Activated CD4-positive, alpha-beta memory T cell treated with anti-CD3 and anti-CD28 coated beads for 36 hours (primary cell): Measurements from ENCODE around the gene HS3ST4. TPM values are rescaled to one million over a fixed set of nuclear protein-coding genes. Genes with fewer than 3 reads are reported as not detected.

Experiments
- CTCF ChIA-PET: fragments of 350-600 bp; sonication (Branson Sonifier 250); formaldehyde crosslinking; loops from one replicate; lab custom pipeline; 2021; ENCODE audit warnings: antibody characterized with exemption, inconsistent platforms; lab: Charles Lee
- POLR2A ChIA-PET: fragments of 350-600 bp; sonication (Branson Sonifier 250); formaldehyde crosslinking; loops from one replicate; lab custom pipeline; 2021; ENCODE audit warnings: antibody characterized with exemption; lab: Charles Lee
- DNase-seq: peaks from one replicate; pipeline ENCODE4 v3.0.0-alpha.2; 2020
- H3K27ac Mint-ChIP-seq: one replicate; pipeline ENCODE4 v1.8.0; 2021; ENCODE audit warnings: mixed read lengths
- H3K27me3 Mint-ChIP-seq: one replicate; pipeline ENCODE4 v1.8.0; 2021; ENCODE audit warnings: mixed read lengths
- H3K36me3 Mint-ChIP-seq: one replicate; pipeline ENCODE4 v1.8.0; 2021; ENCODE audit warnings: mixed read lengths
- H3K4me1 Mint-ChIP-seq: one replicate; pipeline ENCODE4 v1.8.0; 2021; ENCODE audit warnings: low read depth, mixed read lengths
- H3K4me3 Mint-ChIP-seq: one replicate; pipeline ENCODE4 v1.8.0; 2021; ENCODE audit warnings: mild to moderate bottlenecking, mixed read lengths
- H3K9me3 Mint-ChIP-seq: one replicate; pipeline ENCODE4 v1.8.0; 2021; ENCODE audit warnings: mixed read lengths
- intact Hi-C: fragments of 100-400 bp; cut with micrococcal nuclease; formaldehyde crosslinking; loops from one replicate; pipeline ENCODE4 v1.15.1; 2023
- microRNA-seq: library from miRNA; unstranded; fragments of <30 nt; microRNA quantifications from one replicate; pipeline ENCODE4 v1.2.0, GENCODE V29; 2022; ENCODE audit warnings: borderline number of aligned reads, borderline microRNAs expressed, borderline replicate concordance
- total RNA-seq, 2 experiments: library from RNA; stranded (reverse); gene quantifications; one replicate each; pipeline ENCODE4 v1.2.3, GENCODE V29; 2021

HS3ST4 gene
- total RNA-seq, 2 experiments from 2014 or later = not detected

- POLR2A ChIA-PET = no interaction called here
- CTCF ChIA-PET = no interaction called here
Measured at GRCh38 chr16:26158142-26158759, 466.5 kb downstream of the HS3ST4 start.

GRCh38 chr16:26161461-26162180 is 469.9 kb downstream of the HS3ST4 start:
- H3K4me3 Mint-ChIP-seq = no peak overlapping the region
- POLR2A ChIA-PET = no interaction called here
- no peaks in the 10 kb centered on the region for H3K27me3 Mint-ChIP-seq

More at GRCh38 chr16:26158142-26158759, 466.5 kb downstream of the HS3ST4 start:
- Mint-ChIP-seq H3K4me1 (no peaks in the 10 kb centered on the region), H3K9me3 (no peaks in the 10 kb centered on the region), H3K27ac (no peak overlapping the region), H3K36me3 (no peaks in the 10 kb centered on the region), H3K27me3 (no peaks in the 10 kb centered on the region), H3K4me3 (no peak overlapping the region)
- intact Hi-C loops = no loop called here
- DNase-seq = no peak

GRCh38 chr16:26169473-26169872 is 477.7 kb downstream of the HS3ST4 start:
- Mint-ChIP-seq H3K9me3 (no peaks in the 10 kb centered on the region), H3K36me3 (no peaks in the 10 kb centered on the region), H3K4me3 (no peak overlapping the region), H3K4me1 (no peaks in the 10 kb centered on the region), H3K27ac (no peak overlapping the region), H3K27me3 (peaks cover 22% of the 10 kb centered on the region)
- POLR2A ChIA-PET = no interaction called here
- no peak for DNase-seq
- intact Hi-C loops = no loop called here
- CTCF ChIA-PET = no interaction called here

More at GRCh38 chr16:26161461-26162180, 469.9 kb downstream of the HS3ST4 start:
- intact Hi-C loops = no loop called here
- no peaks in the 10 kb centered on the region for H3K36me3 Mint-ChIP-seq
- CTCF ChIA-PET = no interaction called here
- H3K27ac Mint-ChIP-seq = no peak overlapping the region
- H3K4me1 Mint-ChIP-seq = no peaks in the 10 kb centered on the region
- DNase-seq = no peak
- no peaks in the 10 kb centered on the region for H3K9me3 Mint-ChIP-seq

- ChIA-PET CTCF (no interaction called here), POLR2A (no interaction called here)
- Mint-ChIP-seq H3K4me3 (no peak overlapping the region), H3K9me3 (no peaks in the 10 kb centered on the region), H3K27ac (no peak overlapping the region), H3K27me3 (peaks cover 3% of the 10 kb centered on the region), H3K36me3 (no peaks in the 10 kb centered on the region), H3K4me1 (no peaks in the 10 kb centered on the region)
- DNase-seq = no peak
- intact Hi-C loops = no loop called here
Measured at GRCh38 chr16:26175944-26176343, 484.2 kb downstream of the HS3ST4 start.

- H3K4me1 Mint-ChIP-seq = no peaks in the 10 kb centered on the region
- H3K27ac Mint-ChIP-seq = no peak overlapping the region
- ChIA-PET CTCF (no interaction called here), POLR2A (no interaction called here)
- intact Hi-C loops = no loop called here
- no peaks in the 10 kb centered on the region for H3K9me3 Mint-ChIP-seq
- peaks cover 1% of the 10 kb centered on the region for H3K27me3 Mint-ChIP-seq
- no peak overlapping the region for H3K4me3 Mint-ChIP-seq
- H3K36me3 Mint-ChIP-seq = no peaks in the 10 kb centered on the region
- no peak for DNase-seq
Measured at GRCh38 chr16:26177438-26177837, 485.7 kb downstream of the HS3ST4 start.

- no peaks in the 10 kb centered on the region for H3K4me1 Mint-ChIP-seq
Measured at GRCh38 chr16:26178298-26178697, 486.5 kb downstream of the HS3ST4 start.

GRCh38 chr16:26186091-26186615 is 494.4 kb downstream of the HS3ST4 start:
- no peaks in the 10 kb centered on the region for H3K36me3 Mint-ChIP-seq
- DNase-seq = no peak
- CTCF ChIA-PET = no interaction called here
- no peak overlapping the region for H3K27ac Mint-ChIP-seq
- POLR2A ChIA-PET = no interaction called here
- intact Hi-C loops = no loop called here
- H3K9me3 Mint-ChIP-seq = no peaks in the 10 kb centered on the region
- H3K4me3 Mint-ChIP-seq = no peak overlapping the region
- no peaks in the 10 kb centered on the region for H3K4me1 Mint-ChIP-seq
- peaks cover 11% of the 10 kb centered on the region for H3K27me3 Mint-ChIP-seq

More at GRCh38 chr16:26178298-26178697, 486.5 kb downstream of the HS3ST4 start:
- H3K9me3 Mint-ChIP-seq = no peaks in the 10 kb centered on the region
- ChIA-PET POLR2A (no interaction called here), CTCF (no interaction called here)
- no peak overlapping the region for H3K27ac Mint-ChIP-seq
- H3K4me3 Mint-ChIP-seq = no peak overlapping the region
- no peak for DNase-seq
- no peaks in the 10 kb centered on the region for H3K36me3 Mint-ChIP-seq
- H3K27me3 Mint-ChIP-seq = peaks cover 1% of the 10 kb centered on the region
- intact Hi-C loops = no loop called here

Small RNAs within 50 kb of the gene (microRNA-seq; reads per million reads assigned to microRNA genes)
- not detected for gene MIR548W
